MM.1S (cell line): Measurements from ENCODE around the gene USP40.

Experiments used
- DNase-seq: peaks from one replicate; pipeline ENCODE4 v3.0.0-alpha.2; 2015
- H2AFZ ChIP-seq: fragments of 300-600 bp; sonication (generic); 2 replicates; pipeline ENCODE4 v1.6.0; 2016; ENCODE audit warnings: antibody characterized with exemption, low read length
- H3F3A ChIP-seq: fragments of 300-600 bp; sonication (generic); 2 replicates; pipeline ENCODE4 v1.6.1; 2016; ENCODE audit warnings: mild to moderate bottlenecking, antibody characterized with exemption, low read length, moderate library complexity, mixed read lengths; ENCODE audit not compliant: insufficient read depth
- H3K27ac ChIP-seq: fragments of 300-600 bp; sonication (generic); 2 replicates; pipeline ENCODE4 v1.5.1; 2016; ENCODE audit warnings: mild to moderate bottlenecking, low read length
- H3K27me3 ChIP-seq: fragments of 300-600 bp; sonication (generic); replicated peaks from 2 replicates; pipeline ENCODE4 v1.6.0; 2016; ENCODE audit warnings: low read length; ENCODE audit not compliant: insufficient read depth
- H3K36me3 ChIP-seq: fragments of 300-600 bp; sonication (generic); replicated peaks from 2 replicates; pipeline ENCODE4 v1.6.1; 2016; ENCODE audit warnings: mild to moderate bottlenecking, low read length, mixed read lengths; ENCODE audit not compliant: insufficient read depth
- H3K4me1 ChIP-seq: fragments of 300-600 bp; sonication (generic); 2 replicates; pipeline ENCODE4 v1.6.1; 2016; ENCODE audit warnings: low read length, mixed read lengths
- H3K4me2 ChIP-seq: fragments of 300-600 bp; sonication (generic); 2 replicates; pipeline ENCODE4 v1.6.0; 2016; ENCODE audit warnings: low read depth, low read length
- H3K4me3 ChIP-seq: fragments of 300-600 bp; sonication (generic); 2 replicates; pipeline ENCODE4 v1.5.1; 2016; ENCODE audit warnings: low read length, mixed read lengths
- H3K79me2 ChIP-seq: fragments of 300-600 bp; sonication (generic); 2 replicates; pipeline ENCODE4 v1.6.1; 2016; ENCODE audit warnings: mixed run types, low read length, mixed read lengths
- H3K9ac ChIP-seq: fragments of 300-600 bp; sonication (generic); 2 replicates; pipeline ENCODE4 v1.6.1; 2016; ENCODE audit warnings: low read length, mixed read lengths
- H3K9me2 ChIP-seq: fragments of 300-600 bp; sonication (generic); replicated peaks from 2 replicates; pipeline ENCODE4 v1.6.1; 2016; ENCODE audit warnings: mild to moderate bottlenecking, low read length, mixed read lengths; ENCODE audit not compliant: insufficient read depth
- H3K9me3 ChIP-seq: fragments of 300-600 bp; sonication (generic); replicated peaks from 2 replicates; pipeline ENCODE4 v1.6.1; 2016; ENCODE audit warnings: mild to moderate bottlenecking, low read length, mixed read lengths; ENCODE audit not compliant: insufficient read depth
- H4K20me1 ChIP-seq: fragments of 300-600 bp; sonication (generic); 2 replicates; pipeline ENCODE4 v1.6.1; 2016; ENCODE audit warnings: mild to moderate bottlenecking, low read length, moderate library complexity, mixed read lengths; ENCODE audit not compliant: insufficient read depth
- CTCF ChIP-seq: fragments of 300-600 bp; sonication (generic); IDR thresholded peaks from 2 replicates; pipeline ENCODE4 v1.5.1; 2016; ENCODE audit warnings: antibody characterized with exemption, low read length, mixed read lengths
- EZH2 ChIP-seq: fragments of 300-600 bp; sonication (generic); optimal IDR thresholded peaks from 2 replicates; pipeline ENCODE3; 2017; ENCODE audit warnings: low read depth, mild to moderate bottlenecking, antibody characterized with exemption, low read length, mixed read lengths
- EZH2phosphoT487 ChIP-seq: fragments of 300-600 bp; sonication (generic); IDR thresholded peaks from 2 replicates; pipeline ENCODE4 v1.6.1; 2018; ENCODE audit warnings: antibody characterized with exemption, low read length

Gene USP40

GRCh38 chr2:233563663-233564430 lies 2.7 kb downstream of the USP40 start:
- no peaks in the 10 kb centered on the region for H3F3A ChIP-seq
- no peaks in the 10 kb centered on the region for H3K27me3 ChIP-seq
- no peaks in the 10 kb centered on the region for H3K9me3 ChIP-seq
- H2AFZ ChIP-seq: no peak overlapping the region
- no peak overlapping the region for H3K4me3 ChIP-seq
- no peaks in the 10 kb centered on the region for H3K9me2 ChIP-seq
- no peaks in the 10 kb centered on the region for H3K79me2 ChIP-seq
- no peaks in the 10 kb centered on the region for H3K4me1 ChIP-seq
- TF ChIP-seq EZH2: no peak
- no peak for TF ChIP-seq CTCF
- no peak for TF ChIP-seq EZH2phosphoT487
- no peak overlapping the region for H3K4me2 ChIP-seq
- no peak overlapping the region for H3K27ac ChIP-seq
- DNase-seq: no peak
- H3K9ac ChIP-seq: no peak overlapping the region
- no peaks in the 10 kb centered on the region for H3K36me3 ChIP-seq
- no peaks in the 10 kb centered on the region for H4K20me1 ChIP-seq

GRCh38 chr2:233556881-233557736 lies 9.5 kb downstream of the USP40 start:
- Histone ChIP-seq H3K36me3 (no peaks in the 10 kb centered on the region), H4K20me1 (no peaks in the 10 kb centered on the region), H3K4me2 (peak overlapping the region; percentile 45; the same call in 1 of the 2 replicates), H3K27me3 (no peaks in the 10 kb centered on the region), H3K9me3 (no peaks in the 10 kb centered on the region), H3K79me2 (no peaks in the 10 kb centered on the region), H2AFZ (peak overlapping the region; percentile 51; the same call in 1 of the 2 replicates), H3F3A (no peaks in the 10 kb centered on the region), H3K9ac (no peak overlapping the region), H3K9me2 (no peaks in the 10 kb centered on the region), H3K4me3 (no peak overlapping the region), H3K4me1 (peaks cover 16% of the 10 kb centered on the region), H3K27ac (peak overlapping the region; percentile 27; the same call in 1 of the 2 replicates)
- DNase-seq: peak; percentile 30
- TF ChIP-seq CTCF (no peak), EZH2phosphoT487 (no peak), EZH2 (no peak)

GRCh38 chr2:233553366-233553765 lies 13.2 kb downstream of the USP40 start:
- H3K9ac ChIP-seq: no peak overlapping the region
- no peaks in the 10 kb centered on the region for H3K36me3 ChIP-seq
- no peak overlapping the region for H3K27ac ChIP-seq
- no peak for TF ChIP-seq EZH2phosphoT487
- no peak for TF ChIP-seq EZH2
- no peak for TF ChIP-seq CTCF
- no peak overlapping the region for H3K4me2 ChIP-seq
- no peaks in the 10 kb centered on the region for H3K79me2 ChIP-seq
- peaks cover 16% of the 10 kb centered on the region for H3K4me1 ChIP-seq
- no peak for DNase-seq
- H3F3A ChIP-seq: no peaks in the 10 kb centered on the region
- no peaks in the 10 kb centered on the region for H3K9me2 ChIP-seq
- H3K27me3 ChIP-seq: no peaks in the 10 kb centered on the region
- no peaks in the 10 kb centered on the region for H4K20me1 ChIP-seq
- H3K4me3 ChIP-seq: no peak overlapping the region
- no peaks in the 10 kb centered on the region for H3K9me3 ChIP-seq
- no peak overlapping the region for H2AFZ ChIP-seq
